ENCODE data around the gene POFUT2.

Gene POFUT2

GRCh38 chr21:45222001-45222400, 65.7 kb downstream of the POFUT2 start:
- DNase-seq (ENCODE audit: low spot score), result no peak

- DNase-seq (ENCODE audit: low spot score), result no peak
Measured at GRCh38 chr21:45220714-45221490, 66.8 kb downstream of the POFUT2 start.

GRCh38 chr21:45220071-45220481, 67.6 kb downstream of the POFUT2 start:
- DNase-seq (ENCODE audit: low spot score), result no peak

GRCh38 chr21:45219517-45219916, 68.2 kb downstream of the POFUT2 start:
- DNase-seq (ENCODE audit: low spot score), result no peak

- no peak for DNase-seq (ENCODE audit: low spot score)
Measured at GRCh38 chr21:45217010-45217409, 70.7 kb downstream of the POFUT2 start.

GRCh38 chr21:45215213-45215612, 72.5 kb downstream of the POFUT2 start:
- no peak for DNase-seq (ENCODE audit: low spot score)

Data from CD4-positive, alpha-beta T cell treated with Interleukin-2 at 100 ng/mL for 4 hours (primary cell).